T-helper 17 cell (primary cell): Measurements from ENCODE around the gene OCA2. TPM values are rescaled to one million over a fixed set of nuclear protein-coding genes. Genes with fewer than 3 reads are reported as not detected.

Experiments
- ATAC-seq: fragments of 150-1000 bp; cut with Tn5 transposase; 2 replicates; pipeline ENCODE4 v1.10.0; 2021; ENCODE audit warnings: mild to moderate bottlenecking, moderate library complexity
- DNase-seq, 3 donors: peaks; one replicate each; pipeline versions ENCODE4 v3.0.0 to v3.0.0-alpha.2; 2020 to 2021
- H3K9me3 ChIP-seq: one replicate; pipeline ENCODE4 v1.7.0; 2013; ENCODE audit warnings: low read length, mild to moderate bottlenecking; ENCODE audit not compliant: control insufficient read depth, poor library complexity, severe bottlenecking
- H3K27ac Mint-ChIP-seq: one replicate; pipeline ENCODE4 v1.8.0; 2022; ENCODE audit warnings: mild to moderate bottlenecking, moderate library complexity, mixed read lengths
- H3K27me3 Mint-ChIP-seq: one replicate; pipeline ENCODE4 v1.8.0; 2022; ENCODE audit warnings: mixed read lengths
- H3K36me3 Mint-ChIP-seq: one replicate; pipeline ENCODE4 v1.8.0; 2022; ENCODE audit warnings: low read depth, mixed read lengths
- H3K4me1 Mint-ChIP-seq: one replicate; pipeline ENCODE4 v1.8.0; 2022; ENCODE audit warnings: mild to moderate bottlenecking, mixed read lengths
- H3K4me3 Mint-ChIP-seq: one replicate; pipeline ENCODE4 v1.8.0; 2022; ENCODE audit warnings: mild to moderate bottlenecking, moderate library complexity, mixed read lengths
- total RNA-seq, 4 donors: library from RNA in 2 of 4; stranded (reverse) in 2 of 4; gene quantifications; one replicate each; pipeline ENCODE4 v1.2.3 and lab custom pipeline; 2022 to 2026

The OCA2 gene
- total RNA-seq, 2 donors from 2014 or later, result not detected

DNA sequence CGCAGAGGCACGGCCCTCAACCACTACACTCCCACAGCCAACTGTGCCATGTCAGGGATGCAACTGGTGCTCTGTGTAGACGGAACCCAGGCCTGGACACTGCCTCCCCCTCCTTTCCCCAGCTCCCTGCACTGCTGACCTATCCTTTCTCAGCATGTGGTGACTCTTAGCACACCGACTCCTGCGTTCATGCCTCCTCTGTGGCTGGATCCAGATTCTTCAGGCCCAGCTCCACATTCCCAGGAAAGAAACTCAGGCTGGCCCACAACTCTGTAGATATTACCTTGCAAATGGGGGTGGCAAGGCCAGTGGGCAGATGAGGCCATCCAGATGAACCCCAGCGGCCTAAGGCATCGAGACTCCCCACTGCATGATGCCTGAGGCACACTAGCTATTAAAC lies 272.7 kb downstream of the OCA2 start:
- DNase-seq (no peak), ATAC-seq (no peak)
- Mint-ChIP-seq H3K27me3 (no peaks in the 10 kb centered on the region), H3K27ac (no peak overlapping the region), H3K4me1 (no peaks in the 10 kb centered on the region), H3K36me3 (no peaks in the 10 kb centered on the region), H3K4me3 (no peak overlapping the region)
- peaks cover 4% of the 10 kb centered on the region for H3K9me3 ChIP-seq

DNA sequence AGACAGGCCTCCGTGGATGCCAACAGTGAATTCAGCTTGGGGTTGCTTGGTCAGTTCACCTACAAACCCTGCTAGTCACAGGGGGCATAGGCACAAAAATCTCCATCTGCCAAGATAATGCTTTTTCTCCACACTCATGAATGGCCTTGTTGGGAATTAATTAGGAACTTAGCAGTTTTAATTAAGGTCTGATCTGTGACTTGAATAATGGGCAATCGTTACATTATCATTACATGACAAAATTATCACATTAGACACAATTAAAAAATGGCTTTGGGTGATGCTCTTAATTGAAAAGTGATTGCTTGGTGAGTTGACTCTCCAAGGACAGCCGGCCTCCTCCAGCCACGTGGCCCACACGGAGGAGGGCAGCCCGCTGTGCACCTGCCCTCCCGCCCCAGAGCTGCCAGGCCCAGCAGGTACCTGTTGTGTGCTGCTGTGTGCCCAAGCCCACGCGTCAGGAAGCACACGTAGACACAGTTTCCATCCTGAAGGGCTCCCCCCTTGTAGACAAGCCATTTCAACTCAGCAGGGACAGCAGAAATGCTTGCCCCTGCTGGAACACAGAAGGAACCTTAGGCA lies 274.2 kb downstream of the OCA2 start:
- Mint-ChIP-seq H3K4me1 (no peaks in the 10 kb centered on the region), H3K4me3 (no peak overlapping the region), H3K36me3 (no peaks in the 10 kb centered on the region), H3K27me3 (no peaks in the 10 kb centered on the region), H3K27ac (no peak overlapping the region)
- peaks cover 4% of the 10 kb centered on the region for H3K9me3 ChIP-seq
- no peak for ATAC-seq
- DNase-seq, result no peak

DNA sequence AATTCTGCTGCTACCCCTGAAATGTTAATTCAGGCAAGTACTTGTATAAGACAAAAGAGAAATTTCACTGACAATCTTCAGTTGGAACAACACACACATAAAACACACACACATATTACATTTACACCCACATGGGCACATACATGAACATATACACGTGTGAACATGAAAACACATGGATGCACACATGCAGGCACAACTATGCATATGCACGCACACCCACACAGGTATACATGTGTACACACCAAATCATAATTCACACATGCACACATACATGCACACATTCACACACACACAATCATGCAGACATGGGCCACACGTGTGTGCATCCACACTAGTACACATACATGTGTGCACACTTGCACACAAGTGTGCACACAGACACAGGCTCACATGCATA lies 277.8 kb downstream of the OCA2 start:
- Mint-ChIP-seq H3K27me3 (no peaks in the 10 kb centered on the region), H3K27ac (no peak overlapping the region), H3K36me3 (no peaks in the 10 kb centered on the region), H3K4me1 (no peaks in the 10 kb centered on the region), H3K4me3 (no peak overlapping the region)
- DNase-seq (no peak), ATAC-seq (no peak)
- peaks cover under 1% of the 10 kb centered on the region for H3K9me3 ChIP-seq

DNA sequence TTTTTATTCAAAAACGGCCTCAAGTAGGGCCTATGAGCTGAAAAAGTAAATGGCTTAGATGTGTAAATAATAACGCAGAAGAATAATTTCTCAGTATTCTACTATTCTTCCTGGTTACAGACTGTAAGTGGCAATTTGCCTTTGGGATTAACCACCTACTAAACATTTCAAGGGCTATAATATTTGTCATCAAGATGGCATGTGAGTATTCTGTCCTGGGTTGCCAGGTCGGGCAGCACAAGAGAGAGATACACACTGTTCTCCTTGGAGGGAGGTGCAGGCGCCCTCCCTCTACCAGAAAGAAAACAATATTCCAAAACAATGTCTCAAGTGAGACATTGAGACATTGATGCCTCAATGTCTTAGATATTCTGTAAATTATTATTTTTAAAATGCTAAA lies 278.4 kb downstream of the OCA2 start:
- no peak for ATAC-seq
- H3K4me1 Mint-ChIP-seq, result no peaks in the 10 kb centered on the region

DNA sequence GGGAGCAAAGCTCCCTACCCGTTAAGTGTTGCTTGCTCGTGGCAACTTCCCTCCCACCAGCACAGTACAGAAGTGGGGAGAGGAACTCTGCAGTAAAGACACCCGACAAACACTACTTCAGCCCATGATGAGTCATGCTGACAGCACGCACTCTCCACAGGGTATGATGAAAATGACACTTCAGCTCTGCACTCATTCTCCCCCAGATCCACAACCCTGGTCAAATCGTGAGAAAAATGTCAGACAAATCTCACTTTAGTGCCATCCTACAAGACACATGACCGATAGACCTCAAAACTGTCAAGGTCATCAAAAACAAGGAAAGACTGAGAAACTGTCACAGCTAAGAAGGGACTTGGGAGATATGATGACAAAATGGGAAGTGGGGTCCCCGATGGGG lies 278.9 kb downstream of the OCA2 start:
- peaks cover 2% of the 10 kb centered on the region for H3K9me3 ChIP-seq
- no peak for ATAC-seq
- H3K4me3 Mint-ChIP-seq, result no peak overlapping the region
- no peaks in the 10 kb centered on the region for H3K27me3 Mint-ChIP-seq
- no peaks in the 10 kb centered on the region for H3K36me3 Mint-ChIP-seq
- DNase-seq, result no peak
- no peaks in the 10 kb centered on the region for H3K4me1 Mint-ChIP-seq
- no peak overlapping the region for H3K27ac Mint-ChIP-seq

More for the DNA sequence above, 278.4 kb downstream of the OCA2 start:
- DNase-seq, result no peak
- Mint-ChIP-seq H3K4me3 (no peak overlapping the region), H3K27ac (no peak overlapping the region), H3K27me3 (no peaks in the 10 kb centered on the region), H3K36me3 (no peaks in the 10 kb centered on the region)
- peaks cover 2% of the 10 kb centered on the region for H3K9me3 ChIP-seq

DNA sequence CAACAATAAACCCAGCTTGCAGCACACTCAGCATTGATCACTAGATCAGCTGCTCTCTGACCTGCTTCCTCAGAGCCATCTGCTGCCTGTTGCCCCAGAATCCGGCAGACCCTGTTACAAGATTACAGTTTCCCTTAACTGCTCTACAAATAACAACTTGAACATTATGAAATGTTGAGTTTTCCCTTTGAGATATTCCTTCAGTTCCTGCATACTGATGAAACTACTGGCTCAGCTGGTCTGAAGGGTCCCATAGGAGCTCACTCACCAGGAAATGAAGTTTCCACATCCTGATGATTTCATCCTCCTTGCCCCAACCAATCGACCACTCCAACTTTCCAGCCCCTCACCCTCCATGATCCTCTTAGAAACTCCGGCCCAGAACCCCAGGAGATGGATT lies 281.9 kb downstream of the OCA2 start:
- no peak for ATAC-seq
- Mint-ChIP-seq H3K27me3 (no peaks in the 10 kb centered on the region), H3K4me1 (no peaks in the 10 kb centered on the region), H3K4me3 (no peak overlapping the region), H3K36me3 (no peaks in the 10 kb centered on the region), H3K27ac (no peak overlapping the region)
- DNase-seq, result no peak
- H3K9me3 ChIP-seq, result peaks cover 2% of the 10 kb centered on the region

DNA sequence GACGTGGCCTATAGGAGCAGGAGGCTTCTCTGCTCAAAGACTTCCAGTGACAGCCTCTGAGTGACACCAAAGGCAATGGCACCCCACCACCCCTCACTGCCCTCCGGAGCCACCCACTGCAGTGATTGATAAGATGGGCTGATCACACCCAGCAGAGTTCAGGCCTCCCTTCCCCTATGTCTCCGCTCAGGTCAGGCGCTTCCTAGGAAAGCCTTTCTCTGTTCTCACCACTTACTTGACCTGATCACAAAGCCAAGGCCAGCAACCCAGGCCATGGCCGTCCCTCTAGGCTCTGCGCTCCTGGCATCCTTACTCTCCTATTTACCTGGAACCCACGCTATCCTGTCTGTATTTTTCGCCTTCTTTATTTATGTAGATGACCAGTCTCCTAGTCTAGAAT lies 282.3 kb downstream of the OCA2 start:
- Mint-ChIP-seq H3K4me1 (no peaks in the 10 kb centered on the region), H3K27ac (no peak overlapping the region), H3K27me3 (no peaks in the 10 kb centered on the region), H3K36me3 (no peaks in the 10 kb centered on the region), H3K4me3 (no peak overlapping the region)
- no peak for ATAC-seq
- no peak for DNase-seq
- peaks cover 2% of the 10 kb centered on the region for H3K9me3 ChIP-seq

DNA sequence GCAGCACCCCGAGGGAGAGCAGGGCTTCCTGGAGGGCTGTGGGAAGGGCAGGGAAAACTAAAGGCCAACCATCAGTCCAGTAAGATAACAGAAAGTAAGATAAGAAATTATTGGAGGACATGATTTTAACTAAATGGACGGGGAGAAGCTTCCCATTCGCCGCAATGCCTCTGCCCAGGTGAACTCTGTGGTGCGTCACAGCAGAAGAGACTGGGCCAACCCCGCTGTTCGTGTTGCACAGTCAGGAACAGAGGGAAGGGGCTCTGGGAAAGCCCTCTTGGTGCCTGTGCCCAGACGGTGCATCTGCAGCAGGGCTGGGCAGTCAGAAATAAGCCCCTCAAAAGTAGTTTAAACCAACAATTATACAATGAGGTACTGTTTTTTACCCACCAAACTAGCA lies 284.1 kb downstream of the OCA2 start:
- no peak for ATAC-seq

DNA sequence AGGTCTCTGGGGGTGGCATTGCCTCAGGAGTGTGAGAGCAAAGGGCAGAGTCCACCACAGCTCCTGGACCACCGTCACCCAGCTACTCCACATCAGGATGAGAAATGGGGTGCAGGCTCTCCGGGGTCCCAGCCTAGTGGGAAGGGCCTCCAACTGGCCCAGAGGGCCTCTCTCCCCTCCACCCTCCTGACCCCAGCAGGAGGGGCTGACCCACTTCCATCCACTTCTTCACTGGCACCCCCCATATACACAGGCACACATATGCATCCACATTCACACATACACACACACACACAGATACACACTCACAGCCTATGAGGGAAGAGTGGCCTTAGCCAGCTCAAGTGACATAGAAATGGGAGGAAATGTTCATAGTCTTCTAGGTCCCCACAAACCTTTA lies 286.0 kb downstream of the OCA2 start:
- Mint-ChIP-seq H3K4me1 (no peaks in the 10 kb centered on the region), H3K27ac (no peak overlapping the region), H3K4me3 (no peak overlapping the region), H3K27me3 (no peaks in the 10 kb centered on the region), H3K36me3 (no peaks in the 10 kb centered on the region)
- peaks cover 2% of the 10 kb centered on the region for H3K9me3 ChIP-seq
- DNase-seq (no peak), ATAC-seq (no peak)

More for the DNA sequence above, 284.1 kb downstream of the OCA2 start:
- no peaks in the 10 kb centered on the region for H3K4me1 Mint-ChIP-seq
- no peak for DNase-seq
- no peak overlapping the region for H3K27ac Mint-ChIP-seq
- H3K9me3 ChIP-seq, result peaks cover 2% of the 10 kb centered on the region
- H3K36me3 Mint-ChIP-seq, result no peaks in the 10 kb centered on the region
- no peak overlapping the region for H3K4me3 Mint-ChIP-seq
- no peaks in the 10 kb centered on the region for H3K27me3 Mint-ChIP-seq

DNA sequence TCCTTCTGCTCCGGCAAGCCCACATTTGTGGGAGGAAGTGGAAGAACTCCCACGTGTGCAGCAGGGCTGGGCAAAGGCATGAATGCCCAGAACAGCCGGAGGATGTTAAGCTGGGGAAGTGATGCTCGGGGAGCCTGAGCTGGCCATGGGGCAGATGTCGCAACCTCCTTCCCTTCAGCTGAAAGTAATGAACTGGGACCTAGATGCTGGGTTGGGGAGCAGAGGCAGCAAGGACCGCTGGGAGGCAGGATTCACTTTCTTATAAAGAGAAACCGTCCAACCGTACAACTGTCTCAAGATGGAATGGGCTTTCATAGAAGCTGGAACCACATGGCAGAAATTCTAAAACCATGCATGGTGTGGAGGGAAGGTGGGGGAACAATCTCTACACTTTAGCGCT lies 290.9 kb downstream of the OCA2 start:
- Mint-ChIP-seq H3K36me3 (peaks cover 2% of the 10 kb centered on the region), H3K4me1 (no peaks in the 10 kb centered on the region), H3K27me3 (no peaks in the 10 kb centered on the region), H3K27ac (no peak overlapping the region), H3K4me3 (no peak overlapping the region)
- ATAC-seq (no peak), DNase-seq (no peak)
- no peaks in the 10 kb centered on the region for H3K9me3 ChIP-seq

DNA sequence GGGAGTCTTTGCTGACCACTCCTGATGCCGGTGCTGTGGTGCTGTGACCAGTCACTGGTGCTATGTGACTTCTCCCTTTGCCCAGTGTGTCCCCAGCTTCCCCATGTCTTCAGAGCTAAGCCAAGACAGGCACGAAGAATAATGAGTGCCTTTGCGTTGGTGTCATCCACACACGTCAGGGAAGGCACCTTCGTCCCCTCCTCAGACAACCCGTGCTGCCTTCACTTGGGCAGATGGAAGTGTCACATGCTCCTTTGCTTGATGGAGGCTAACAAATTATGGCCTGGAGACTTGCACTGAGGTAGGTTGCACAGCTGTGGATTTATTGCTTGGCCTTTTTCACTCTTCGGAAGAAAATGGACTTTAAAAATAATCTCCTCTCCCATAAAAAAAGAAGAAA lies 291.8 kb downstream of the OCA2 start:
- H3K9me3 ChIP-seq, result no peaks in the 10 kb centered on the region
- no peaks in the 10 kb centered on the region for H3K4me1 Mint-ChIP-seq
- no peak overlapping the region for H3K27ac Mint-ChIP-seq
- no peaks in the 10 kb centered on the region for H3K27me3 Mint-ChIP-seq
- no peak for DNase-seq
- H3K36me3 Mint-ChIP-seq, result peaks cover 2% of the 10 kb centered on the region
- ATAC-seq, result no peak
- H3K4me3 Mint-ChIP-seq, result no peak overlapping the region

DNA sequence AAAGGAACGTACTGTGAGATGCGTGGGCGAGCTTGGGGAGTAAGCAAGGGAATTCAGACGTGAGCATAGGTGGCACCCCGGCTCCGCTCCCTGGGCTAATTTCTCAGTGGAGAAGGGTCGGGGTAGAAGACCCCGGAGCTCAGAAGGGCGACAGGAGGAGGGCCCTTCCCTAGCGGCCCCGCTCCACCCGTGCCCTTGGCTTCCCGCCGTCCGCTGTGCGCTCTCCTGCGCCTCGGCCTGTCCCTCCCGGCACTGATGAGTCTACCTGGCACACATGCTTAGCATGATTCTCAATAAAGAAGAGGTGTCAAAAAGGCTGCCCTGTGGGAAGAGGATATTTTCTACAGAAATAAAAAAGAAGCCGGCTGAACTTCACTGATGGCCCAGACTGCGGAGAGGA lies 292.7 kb downstream of the OCA2 start:
- Mint-ChIP-seq H3K27me3 (no peaks in the 10 kb centered on the region), H3K4me3 (no peak overlapping the region), H3K4me1 (no peaks in the 10 kb centered on the region), H3K36me3 (peaks cover 2% of the 10 kb centered on the region), H3K27ac (no peak overlapping the region)
- no peak for DNase-seq
- no peak for ATAC-seq
- H3K9me3 ChIP-seq, result no peaks in the 10 kb centered on the region

DNA sequence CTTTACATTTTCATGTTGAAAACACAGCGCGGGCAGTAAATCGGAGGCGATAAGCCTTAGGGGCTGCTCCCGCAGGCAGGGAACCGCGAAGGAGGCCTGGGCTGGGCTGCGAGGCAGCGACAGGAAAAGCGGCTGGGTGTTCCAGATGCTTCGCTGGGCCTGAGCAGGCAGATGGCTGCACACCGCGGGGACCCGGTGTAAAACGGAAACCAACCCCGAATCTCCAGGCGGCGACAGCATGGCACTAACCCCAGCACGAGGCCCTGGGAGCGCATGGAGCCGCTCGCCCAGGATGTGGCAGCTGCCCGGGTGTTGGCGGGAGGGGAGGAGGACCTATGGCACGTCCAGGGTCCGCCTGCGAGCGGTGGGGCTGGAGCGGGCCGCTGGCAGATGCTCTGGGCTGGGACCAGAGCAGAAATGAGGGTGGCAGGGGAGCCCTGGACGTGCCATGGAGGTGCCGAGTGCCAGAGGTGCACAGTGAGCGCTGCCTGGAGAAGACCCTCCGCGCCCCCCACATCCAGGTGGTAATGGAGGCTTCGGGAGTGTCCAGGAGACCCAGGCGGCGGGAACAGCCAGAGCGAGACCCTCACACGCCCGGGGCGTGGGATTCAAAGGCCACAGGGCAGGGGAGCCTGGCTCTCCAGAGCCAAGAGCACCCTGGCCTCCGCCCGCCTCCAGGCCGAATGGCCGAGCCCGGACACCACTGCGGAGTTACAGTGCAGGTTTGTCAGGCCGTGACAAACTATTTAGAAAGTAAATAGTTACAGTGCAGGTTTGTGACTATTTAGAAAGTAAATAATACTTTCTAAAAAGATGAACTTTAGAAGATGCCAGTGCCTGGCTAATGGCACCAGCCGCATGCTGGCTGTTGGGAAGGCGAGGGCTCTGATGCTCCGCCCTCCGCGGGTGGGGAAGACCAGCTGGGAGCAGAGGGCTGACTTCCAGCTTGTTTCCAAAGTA lies 293.6 kb downstream of the OCA2 start:
- H3K36me3 Mint-ChIP-seq, result peaks cover 2% of the 10 kb centered on the region
- H3K4me3 Mint-ChIP-seq, result no peak overlapping the region
- no peaks in the 10 kb centered on the region for H3K4me1 Mint-ChIP-seq
- H3K27ac Mint-ChIP-seq, result no peak overlapping the region
- no peak for ATAC-seq
- H3K9me3 ChIP-seq, result no peaks in the 10 kb centered on the region
- no peak for DNase-seq
- no peaks in the 10 kb centered on the region for H3K27me3 Mint-ChIP-seq
